H1 (cell line): Measurements from ENCODE around the gene NRXN3. TPM values are rescaled to one million over a fixed set of nuclear protein-coding genes. Genes with fewer than 3 reads are reported as not detected.

Source experiments
- CTCF ChIA-PET: fragments of 300-600 bp; sonication (Branson Sonifier 250); formaldehyde crosslinking; loops from one replicate; lab custom pipeline; 2021; ENCODE audit not compliant: partially characterized antibody; lab: Charles Lee
- POLR2A ChIA-PET: fragments of 300-600 bp; sonication (Branson Sonifier 250); formaldehyde crosslinking; loops from one replicate; lab custom pipeline; 2021; ENCODE audit warnings: inconsistent platforms; ENCODE audit not compliant: partially characterized antibody; lab: Charles Lee
- DNase-seq, 2 experiments: peaks; one replicate each; pipeline versions ENCODE4 v3.0.0 to v3.0.0-alpha.2; 2010 to 2022; ENCODE audit warnings: low spot score in 2 of 2, low read depth in 1 of 2, mixed read lengths in 1 of 2
- FAIRE-seq: peaks from 2 replicates; lab custom pipeline; 2011; peaks lifted over from hg19 to GRCh38; lab: Jason Lieb, UNC
- H2AFZ ChIP-seq: 2 replicates; pipeline ENCODE4 v1.8.1; 2012; ENCODE audit warnings: low read length, inconsistent platforms
- H2AK5ac ChIP-seq: 2 replicates; pipeline ENCODE4 v1.6.1; 2013; ENCODE audit warnings: low read depth, low read length
- H2BK120ac ChIP-seq: replicated peaks from 2 replicates; pipeline ENCODE3; 2013; ENCODE audit warnings: low read depth, low read length, inconsistent platforms
- H2BK12ac ChIP-seq: 2 replicates; pipeline ENCODE4 v1.6.1; 2013; ENCODE audit warnings: low read depth, low read length
- H2BK15ac ChIP-seq: 2 replicates; pipeline ENCODE4 v1.6.1; 2013; ENCODE audit warnings: low read length
- H2BK20ac ChIP-seq: 2 replicates; pipeline ENCODE4 v1.6.1; 2013; ENCODE audit warnings: low read length
- H2BK5ac ChIP-seq: 2 replicates; pipeline ENCODE4 v1.6.1; 2013; ENCODE audit warnings: low read depth, low read length
- H3K14ac ChIP-seq: 2 replicates; pipeline ENCODE4 v1.6.1; 2013; ENCODE audit warnings: inconsistent platforms; ENCODE audit not compliant: insufficient read length
- H3K18ac ChIP-seq: 2 replicates; pipeline ENCODE4 v1.6.1; 2013; ENCODE audit warnings: low read length; ENCODE audit errors: extremely low read depth
- H3K23ac ChIP-seq: 2 replicates; pipeline ENCODE4 v1.6.1; 2013; ENCODE audit warnings: inconsistent platforms; ENCODE audit not compliant: insufficient read length
- H3K23me2 ChIP-seq: 2 replicates; pipeline ENCODE4 v1.6.1; 2013; ENCODE audit warnings: low read depth, low read length
- H3K27ac ChIP-seq: 2 replicates; pipeline ENCODE4 v1.6.1; 2011; ENCODE audit warnings: low read depth, low read length, inconsistent platforms
- H3K27me3 ChIP-seq, 4 experiments: replicated peaks in 1 of 4; 1 replicate in 1 of 4; 2 replicates in 3 of 4; pipeline versions ENCODE4 v1.6.1 to v1.8.1; 2011 to 2013; ENCODE audit warnings: low read length in 3 of 4, mild to moderate bottlenecking in 3 of 4, inconsistent platforms in 2 of 4, mixed read lengths in 2 of 4, moderate library complexity in 1 of 4; ENCODE audit not compliant: control insufficient read depth in 3 of 4, insufficient read depth in 3 of 4; ENCODE audit errors: extremely low read depth in 1 of 4
- H3K36me3 ChIP-seq, 4 experiments: 2 replicates each; pipeline versions ENCODE4 v1.6.1 to v1.8.1; 2011 to 2013; ENCODE audit warnings: mild to moderate bottlenecking in 4 of 4, low read length in 3 of 4, moderate library complexity in 2 of 4, control low read depth in 1 of 4, inconsistent platforms in 1 of 4; ENCODE audit not compliant: insufficient read depth in 4 of 4, control insufficient read depth in 2 of 4
- H3K4ac ChIP-seq: replicated peaks from 2 replicates; pipeline ENCODE3; 2013; ENCODE audit warnings: low read length, low read depth, mixed read lengths, inconsistent platforms; ENCODE audit not compliant: insufficient read length
- H3K4me1 ChIP-seq, 4 experiments: replicated peaks in 1 of 4; 1 replicate in 1 of 4; 2 replicates in 3 of 4; pipeline versions ENCODE4 v1.6.1 to v1.8.1; 2011 to 2013; ENCODE audit warnings: low read length in 3 of 4, inconsistent platforms in 2 of 4, mixed read lengths in 1 of 4; ENCODE audit not compliant: insufficient read depth in 4 of 4, control insufficient read depth in 3 of 4
- H3K4me2 ChIP-seq, 2 experiments: 2 replicates each; pipeline versions ENCODE4 v1.6.1 to v1.8.1; 2011 to 2013; ENCODE audit warnings: low read depth in 2 of 2, low read length in 2 of 2, control low read depth in 1 of 2, inconsistent platforms in 1 of 2, mild to moderate bottlenecking in 1 of 2; ENCODE audit not compliant: insufficient read depth in 1 of 2
- H3K4me3 ChIP-seq, 4 experiments: fragments of 200-600, 300-600 bp in 1 of 4; sonication (generic), shearing (Covaris generic), sonication (Bioruptor Twin) in 1 of 4; 2 replicates each; pipeline versions ENCODE4 v1.5.1 to v1.8.1; 2011 to 2016; ENCODE audit warnings: low read length in 4 of 4, low read depth in 3 of 4, control low read depth in 2 of 4, inconsistent platforms in 2 of 4, mild to moderate bottlenecking in 2 of 4, mixed read lengths in 1 of 4, moderate library complexity in 1 of 4; ENCODE audit not compliant: insufficient read depth in 2 of 4; ENCODE audit errors: extremely low read depth in 1 of 4
- H3K56ac ChIP-seq: replicated peaks from 2 replicates; pipeline ENCODE3; 2013; ENCODE audit warnings: low read depth, mild to moderate bottlenecking, mixed read lengths, low read length, inconsistent platforms; ENCODE audit not compliant: insufficient read length
- H3K79me1 ChIP-seq: 2 replicates; pipeline ENCODE4 v1.6.1; 2013; ENCODE audit warnings: low read depth, low read length, control low read depth
- H3K79me2 ChIP-seq, 2 experiments: 2 replicates each; pipeline versions ENCODE4 v1.6.1 to v1.8.1; 2012 to 2013; ENCODE audit warnings: low read length in 2 of 2, mild to moderate bottlenecking in 2 of 2, inconsistent platforms in 1 of 2; ENCODE audit not compliant: insufficient read depth in 2 of 2, control insufficient read depth in 1 of 2
- H3K9ac ChIP-seq, 4 experiments: replicated peaks in 1 of 4; 1 replicate in 1 of 4; 2 replicates in 3 of 4; pipeline versions ENCODE4 v1.6.1 to v1.8.1; 2011 to 2013; ENCODE audit warnings: low read depth in 3 of 4, low read length in 3 of 4, control low read depth in 2 of 4, mild to moderate bottlenecking in 2 of 4, moderate library complexity in 2 of 4, inconsistent platforms in 1 of 4; ENCODE audit errors: extremely low read depth in 1 of 4
- H3K9me3 ChIP-seq, 2 experiments: 2 replicates each; pipeline versions ENCODE4 v1.6.1 to v1.8.1; 2012 to 2013; ENCODE audit warnings: mild to moderate bottlenecking in 2 of 2, moderate library complexity in 2 of 2, control low read depth in 1 of 2, inconsistent platforms in 1 of 2, low read depth in 1 of 2, low read length in 1 of 2, mixed read lengths in 1 of 2; ENCODE audit not compliant: insufficient read depth in 2 of 2
- H4K20me1 ChIP-seq, 2 experiments: replicated peaks in 1 of 2; 2 replicates each; pipeline versions ENCODE3 to v1.8.1; 2011 to 2013; ENCODE audit warnings: inconsistent platforms in 2 of 2, low read length in 2 of 2, mild to moderate bottlenecking in 1 of 2; ENCODE audit not compliant: insufficient read depth in 2 of 2, control insufficient read depth in 1 of 2
- H4K5ac ChIP-seq: 2 replicates; pipeline ENCODE4 v1.6.1; 2013; ENCODE audit warnings: low read length, low read depth, mixed read lengths, inconsistent platforms; ENCODE audit not compliant: insufficient read length
- H4K8ac ChIP-seq: 2 replicates; pipeline ENCODE4 v1.8.0; 2013; ENCODE audit warnings: mild to moderate bottlenecking, moderate library complexity, low read length, inconsistent platforms; ENCODE audit not compliant: insufficient read depth; ENCODE audit errors: extremely low read depth
- H4K91ac ChIP-seq: replicated peaks from 2 replicates; pipeline ENCODE3; 2013; ENCODE audit warnings: low read length, mixed read lengths, inconsistent platforms; ENCODE audit not compliant: insufficient read length
- BRCA1 ChIP-seq: IDR thresholded peaks from 2 replicates; pipeline ENCODE4 v1.6.1; 2012; ENCODE audit warnings: low read depth, low read length, improper control_type of control experiment
- EGR1 ChIP-seq: IDR thresholded peaks from 2 replicates; pipeline ENCODE4 v1.6.1; 2011; ENCODE audit warnings: low read depth, low read length, borderline replicate concordance
- GTF2F1 ChIP-seq: IDR thresholded peaks from 2 replicates; pipeline ENCODE4 v1.6.1; 2012; ENCODE audit warnings: low read depth, low read length, improper control_type of control experiment, borderline replicate concordance
- NANOG ChIP-seq: IDR thresholded peaks from 2 replicates; pipeline ENCODE4 v1.6.1; 2011; ENCODE audit warnings: low read length, low read depth, mild to moderate bottlenecking, inconsistent platforms; ENCODE audit not compliant: insufficient read depth, poor library complexity, severe bottlenecking
- NRF1 ChIP-seq: IDR thresholded peaks from 2 replicates; pipeline ENCODE4 v1.6.1; 2011; ENCODE audit warnings: mild to moderate bottlenecking, low read depth, low read length, improper control_type of control experiment
- POLR2AphosphoS5 ChIP-seq: IDR thresholded peaks from 2 replicates; pipeline ENCODE4 v1.6.1; 2011; ENCODE audit warnings: low read depth, low read length
- RFX5 ChIP-seq: IDR thresholded peaks from 2 replicates; pipeline ENCODE4 v1.6.1; 2011; ENCODE audit warnings: low read depth, low read length, improper control_type of control experiment, borderline replicate concordance
- RNF2 ChIP-seq: fragments of 200-900, 300-1000 bp; sonication (generic); IDR thresholded peaks from 2 replicates; pipeline ENCODE4 v1.7.1; 2016; ENCODE audit warnings: borderline replicate concordance, low read depth, mild to moderate bottlenecking, antibody characterized with exemption, low read length; ENCODE audit not compliant: poor library complexity, severe bottlenecking; ENCODE audit errors: missing control alignments
- SAP30 ChIP-seq: fragments of 300-600 bp; sonication (generic); IDR thresholded peaks from 2 replicates; pipeline ENCODE4 v1.7.1; 2012; ENCODE audit warnings: low read length, moderate library complexity, mild to moderate bottlenecking, inconsistent platforms; ENCODE audit not compliant: insufficient read depth, insufficient replicate concordance
- SP4 ChIP-seq: IDR thresholded peaks from 2 replicates; pipeline ENCODE4 v1.6.1; 2012; ENCODE audit warnings: low read length, inconsistent platforms
- TEAD4 ChIP-seq: IDR thresholded peaks from 2 replicates; pipeline ENCODE4 v1.6.1; 2012; ENCODE audit warnings: low read depth, low read length, inconsistent platforms, mixed read lengths
- YY1 ChIP-seq: IDR thresholded peaks from 2 replicates; pipeline ENCODE4 v1.6.1; 2011; ENCODE audit warnings: low read depth, mild to moderate bottlenecking, low read length
- WGBS, 2 experiments: shearing (Covaris generic) in 1 of 2; methylation state at CpG; one replicate each; pipeline versions ENCODE4 v1.1.6 to v1.1.7; 2013 to 2015; ENCODE audit warnings: low lambda C conversion rate in 2 of 2, mixed read lengths in 2 of 2, inconsistent platforms in 1 of 2, low coverage in 1 of 2, missing lambda C conversion rate in 1 of 2; ENCODE audit not compliant: insufficient replicate concordance in 2 of 2, insufficient coverage in 1 of 2, insufficient read length in 1 of 2; ENCODE audit errors: extremely low coverage in 1 of 2, missing lambda C conversion rate in 1 of 2; 5-methylcytosine and 5-hydroxymethylcytosine counted together
- polyA plus RNA-seq, 7 experiments: library from polyadenylated mRNA; depleted of rRNA in 3 of 7; stranded (reverse) in 5 of 7; unstranded in 2 of 7; fragments of >200 nt in 5 of 7; fragments of 200-250 nt in 2 of 7; gene quantifications; 1 replicate in 5 of 7; 2 replicates in 1 of 7; 4 replicates in 1 of 7; pipeline versions ENCODE4 v1.2.1 to v1.2.3, GENCODE V29; 2011 to 2013; ENCODE audit warnings: missing spikeins in 2 of 7, mixed read lengths in 2 of 7
- total RNA-seq: library from RNA; stranded (reverse); fragmentation: NEBNext Ultra II Directional; extraction: Animal tissue kit (Norgen Biotek cat#: 25700); gene quantifications from 2 replicates; pipeline ENCODE4 v1.2.1, GENCODE V29; 2021

The NRXN3 gene
- total and polyA plus RNA-seq, 2 of the 8 experiments (the other 6 are each of a cell fraction or from before 2014, with no cell fraction given): 2.6 to 4.1 TPM

- DNase-seq (no peak), FAIRE-seq (no peak)
- no peak overlapping the region for H3K4me2 ChIP-seq
- H3K27ac ChIP-seq: no peak overlapping the region
- H2AK5ac ChIP-seq: no peak overlapping the region
- TF ChIP-seq RFX5: no peak
- no peak for TF ChIP-seq TEAD4
- TF ChIP-seq SP4: no peak
- TF ChIP-seq GTF2F1: no peak
- TF ChIP-seq POLR2AphosphoS5: no peak
- no peak for TF ChIP-seq RNF2
- no peak for TF ChIP-seq NANOG
- no peak for TF ChIP-seq YY1
- no peak for TF ChIP-seq BRCA1
- TF ChIP-seq SAP30: no peak
- TF ChIP-seq EGR1: no peak
- TF ChIP-seq NRF1: no peak
- H3K27me3 ChIP-seq: peaks cover 0 to 2% (median 0%) of the 10 kb centered on the region in 4 experiments; a peak in 1 of 7 replicates
- H3K36me3 ChIP-seq: no peaks in the 10 kb centered on the region
- H4K5ac ChIP-seq: no peak overlapping the region
- H3K9me3 ChIP-seq: no peaks in the 10 kb centered on the region
- no peak overlapping the region for H4K8ac ChIP-seq
- peaks cover 0 to 4% (median 2%) of the 10 kb centered on the region in 4 experiments; a peak in 2 of 7 replicates for H3K4me1 ChIP-seq
- H2AFZ ChIP-seq: no peak overlapping the region
- no peak overlapping the region for H2BK5ac ChIP-seq
- no peak overlapping the region for H3K9ac ChIP-seq
- no peak overlapping the region for H3K4ac ChIP-seq
- H4K20me1 ChIP-seq: no peaks in the 10 kb centered on the region
- H3K18ac ChIP-seq: no peak overlapping the region
- 83% methylated on average over 3 of the region's 3 CpGs; no CpG with 5 or more reads in 1 of the 2 experiments for WGBS, 2 experiments
- no peak overlapping the region for H3K14ac ChIP-seq
- no peaks in the 10 kb centered on the region for H3K79me1 ChIP-seq
- CTCF ChIA-PET: no interaction called here
- H2BK20ac ChIP-seq: no peak overlapping the region
- H3K23me2 ChIP-seq: no peaks in the 10 kb centered on the region; the same call in 1 of the 2 replicates
- H2BK15ac ChIP-seq: no peak overlapping the region
- POLR2A ChIA-PET: no interaction called here
- no peak overlapping the region for H3K23ac ChIP-seq
- no peaks in the 10 kb centered on the region for H3K79me2 ChIP-seq
- H3K56ac ChIP-seq: no peak overlapping the region
- no peak overlapping the region for H4K91ac ChIP-seq
- no peak overlapping the region for H3K4me3 ChIP-seq
- no peak overlapping the region for H2BK12ac ChIP-seq
- no peak overlapping the region for H2BK120ac ChIP-seq
Observed at GRCh38 chr14:79098324-79098723, 928.2 kb downstream of the NRXN3 start.
